ENCODE results near the gene OR5K2.

DNA sequence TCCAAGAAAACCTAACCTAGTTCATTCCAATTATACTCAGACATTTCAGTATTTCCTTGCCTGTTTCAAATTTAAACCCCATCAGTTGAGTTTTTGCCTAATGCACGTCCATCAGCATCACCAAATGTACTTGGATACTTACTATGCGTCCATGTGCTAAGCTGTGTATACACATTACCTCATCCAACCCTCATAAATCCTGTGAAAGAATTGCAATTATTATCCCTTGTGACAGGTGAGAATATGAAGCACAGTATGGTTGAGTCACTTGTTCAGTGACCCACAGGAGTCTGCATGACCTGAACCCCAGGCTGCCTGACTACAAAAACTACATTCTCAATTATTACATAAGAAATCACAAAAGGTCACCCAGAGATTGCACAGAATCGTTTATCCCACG is 2.5 kb downstream of the OR5K2 start:
- TF ChIP-seq, protein P1, sequence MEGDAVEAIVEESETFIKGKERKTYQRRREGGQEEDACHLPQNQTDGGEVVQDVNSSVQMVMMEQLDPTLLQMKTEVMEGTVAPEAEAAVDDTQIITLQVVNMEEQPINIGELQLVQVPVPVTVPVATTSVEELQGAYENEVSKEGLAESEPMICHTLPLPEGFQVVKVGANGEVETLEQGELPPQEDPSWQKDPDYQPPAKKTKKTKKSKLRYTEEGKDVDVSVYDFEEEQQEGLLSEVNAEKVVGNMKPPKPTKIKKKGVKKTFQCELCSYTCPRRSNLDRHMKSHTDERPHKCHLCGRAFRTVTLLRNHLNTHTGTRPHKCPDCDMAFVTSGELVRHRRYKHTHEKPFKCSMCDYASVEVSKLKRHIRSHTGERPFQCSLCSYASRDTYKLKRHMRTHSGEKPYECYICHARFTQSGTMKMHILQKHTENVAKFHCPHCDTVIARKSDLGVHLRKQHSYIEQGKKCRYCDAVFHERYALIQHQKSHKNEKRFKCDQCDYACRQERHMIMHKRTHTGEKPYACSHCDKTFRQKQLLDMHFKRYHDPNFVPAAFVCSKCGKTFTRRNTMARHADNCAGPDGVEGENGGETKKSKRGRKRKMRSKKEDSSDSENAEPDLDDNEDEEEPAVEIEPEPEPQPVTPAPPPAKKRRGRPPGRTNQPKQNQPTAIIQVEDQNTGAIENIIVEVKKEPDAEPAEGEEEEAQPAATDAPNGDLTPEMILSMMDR (IDR thresholded peaks at IDR 0.05; ENCODE audit: insufficient read depth, low read length, poor library complexity, severe bottlenecking): no peak
- no peak for TF ChIP-seq EZH2phosphoT487 (conservative IDR thresholded peaks at IDR 0.05; ENCODE audit: low read length)

All from SU-DHL-6 (cell line).